GM21717 (cell line): ENCODE results near the gene PECR.
"Not testable (repeated sequence)": the region's sequence is repeated elsewhere in the genome, so short reads cannot be mapped to it uniquely, and the experiment has no call there.

Source experiments
- ATAC-seq: cut with Tn5 transposase; IDR thresholded peaks from one replicate; pipeline ENCODE4 v1.9.1; 2021; ENCODE audit warnings: mild to moderate bottlenecking, moderate library complexity; ENCODE audit not compliant: unreplicated experiment

Gene PECR

DNA sequence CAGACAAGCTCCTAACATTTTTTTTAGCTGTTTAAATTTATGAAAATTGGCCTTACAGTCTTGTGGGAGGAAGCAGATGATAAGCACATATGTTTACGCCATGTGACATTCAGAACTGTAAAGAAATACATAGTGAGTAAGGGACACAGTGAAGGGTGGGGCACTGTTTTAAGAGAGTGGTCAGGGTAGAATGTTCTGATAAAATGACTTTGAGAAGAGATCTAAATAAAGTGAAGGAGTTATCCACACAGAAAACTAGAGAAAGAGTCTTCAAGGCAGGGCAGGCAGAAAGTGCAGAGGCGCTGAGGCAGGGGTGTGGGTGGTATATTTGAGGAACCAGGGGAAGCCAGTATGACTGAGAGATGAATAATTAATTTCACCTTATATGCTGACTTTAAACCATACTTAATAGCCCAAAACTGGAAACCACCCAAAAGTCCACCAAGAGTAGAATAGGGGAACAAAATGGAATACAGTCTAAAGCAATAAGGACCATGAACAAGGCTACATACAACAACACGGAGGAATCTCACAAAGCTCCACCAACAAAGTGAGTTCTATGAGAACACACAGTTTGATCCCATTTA lies 76.8 kb downstream of the PECR start:
- peak; percentile 27 for ATAC-seq

DNA sequence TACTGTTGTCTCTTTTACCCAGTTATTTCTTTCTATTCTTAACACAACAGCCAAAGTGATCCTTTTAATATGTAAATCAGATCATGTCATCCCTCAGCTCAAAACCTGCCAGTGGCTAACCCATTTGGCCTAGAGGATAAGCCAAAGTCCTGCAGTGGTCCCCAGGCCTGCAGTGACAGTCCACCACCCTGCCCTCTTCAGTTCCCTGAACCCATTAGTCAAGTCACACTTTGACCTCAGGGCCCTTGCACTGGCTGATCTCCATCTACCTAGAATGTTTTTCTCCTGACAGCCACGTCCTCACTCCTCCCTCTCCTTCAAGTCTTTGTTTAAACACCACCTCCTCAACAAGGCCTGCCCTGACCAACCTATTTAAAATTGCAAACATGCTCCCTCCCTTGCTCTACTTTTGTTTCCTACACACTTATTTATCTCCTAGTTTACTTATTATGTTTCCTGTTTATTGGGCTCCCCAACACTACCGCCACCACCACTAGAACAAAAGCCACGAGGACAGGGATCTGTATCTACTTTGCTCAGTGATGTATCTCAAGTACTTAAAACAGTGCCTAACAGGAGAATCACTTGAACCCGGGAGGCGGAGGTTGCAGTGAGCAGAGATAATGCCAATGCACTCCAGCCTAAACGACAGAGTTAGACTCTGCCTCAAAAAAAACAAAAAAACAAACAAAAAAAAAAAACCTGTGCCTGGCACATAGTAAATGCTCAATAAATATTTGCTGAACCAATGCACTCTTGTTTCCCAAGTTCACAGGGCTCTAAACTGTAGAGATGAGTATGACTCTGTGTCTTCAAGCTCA lies 77.5 kb downstream of the PECR start:
- ATAC-seq: no peak

DNA sequence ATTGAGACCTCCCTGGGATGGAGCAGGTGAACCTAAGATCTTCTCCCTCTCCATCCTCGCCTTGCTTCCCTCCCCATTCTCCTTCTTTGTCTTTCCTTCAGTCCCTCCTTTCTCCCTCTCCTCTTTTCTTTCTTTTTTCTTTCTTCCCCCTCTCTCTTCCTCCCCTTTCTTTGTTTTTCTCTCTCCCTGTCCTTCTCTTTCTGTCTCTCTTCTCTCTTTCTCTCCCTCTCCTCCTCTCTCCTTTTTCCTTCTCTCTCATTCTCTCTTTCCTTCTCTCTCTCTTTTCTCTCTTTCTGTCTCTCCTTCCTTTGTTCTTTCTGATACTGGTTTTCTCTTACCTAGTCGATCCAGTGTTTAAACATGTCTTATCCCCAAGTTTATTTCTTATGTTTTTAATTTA lies 78.9 kb downstream of the PECR start:
- ATAC-seq: no peak

DNA sequence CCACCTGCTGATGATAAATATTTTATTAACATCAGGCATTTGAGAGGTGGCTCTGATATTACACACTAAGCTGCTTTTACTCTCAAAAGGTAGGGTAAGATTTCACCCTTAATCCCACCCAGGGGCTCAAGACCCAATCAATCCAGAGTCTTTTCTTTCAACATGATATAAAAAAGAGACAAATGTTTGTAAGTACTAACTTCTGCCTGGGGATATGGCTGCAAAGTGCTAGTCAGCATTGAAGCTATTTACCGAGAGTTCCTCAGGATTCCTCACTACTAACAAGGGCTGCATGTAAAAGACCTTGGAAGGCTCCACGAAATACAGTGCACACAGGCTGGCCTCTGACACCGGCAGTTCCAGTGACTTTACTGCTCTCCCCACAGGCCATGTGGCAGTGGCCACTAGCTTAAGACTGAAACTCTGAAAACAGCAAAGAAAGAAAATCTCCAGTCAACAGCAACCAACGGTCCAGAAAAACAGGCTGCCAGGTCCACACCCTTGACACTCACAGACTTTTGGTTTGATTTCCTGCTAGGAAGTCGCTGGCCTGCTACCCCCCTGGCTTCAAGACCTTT lies 79.4 kb downstream of the PECR start:
- ATAC-seq: no peak

DNA sequence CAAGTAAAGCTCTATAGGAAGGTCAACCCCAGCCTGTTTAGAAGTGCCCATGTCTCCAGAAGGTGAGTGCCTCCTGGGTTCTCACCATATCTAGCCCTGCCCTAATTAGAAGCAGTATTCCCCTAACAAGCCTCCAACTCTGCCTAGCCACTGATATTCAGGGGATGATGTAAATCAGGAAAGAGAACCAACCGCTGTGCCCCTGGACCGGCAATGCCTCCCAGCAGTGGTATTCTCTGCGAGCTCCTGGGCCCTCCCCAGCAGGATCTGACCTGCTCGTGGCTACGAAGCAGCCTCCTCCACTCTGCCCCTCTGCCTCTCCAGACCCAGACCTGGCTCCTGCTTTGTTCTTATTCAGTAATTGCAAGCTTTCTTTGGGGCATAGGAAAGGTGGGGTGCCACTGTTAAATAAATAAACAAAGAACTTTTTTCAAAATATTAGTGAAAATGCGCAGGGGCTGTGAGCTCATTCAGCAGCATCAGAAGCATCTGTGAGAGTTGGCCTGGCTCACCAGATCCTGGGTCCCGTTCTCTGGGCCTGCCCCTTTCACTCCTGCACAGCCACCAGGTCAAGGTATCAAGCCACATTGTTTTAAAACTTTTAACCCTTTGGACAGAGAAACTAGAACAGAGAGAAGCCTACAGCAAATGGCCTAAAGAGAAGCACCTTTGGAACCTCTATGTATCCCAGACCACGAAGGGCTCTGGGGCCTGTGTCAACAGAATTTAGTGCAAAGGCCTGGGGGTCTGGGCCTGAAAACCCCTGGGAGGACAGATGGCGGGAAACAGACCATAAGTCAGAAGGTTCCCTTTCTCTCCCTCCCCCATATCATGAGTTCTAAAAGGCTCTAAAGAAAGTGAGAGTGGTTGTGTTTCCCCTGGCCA lies 80.2 kb downstream of the PECR start:
- ATAC-seq: no peak

DNA sequence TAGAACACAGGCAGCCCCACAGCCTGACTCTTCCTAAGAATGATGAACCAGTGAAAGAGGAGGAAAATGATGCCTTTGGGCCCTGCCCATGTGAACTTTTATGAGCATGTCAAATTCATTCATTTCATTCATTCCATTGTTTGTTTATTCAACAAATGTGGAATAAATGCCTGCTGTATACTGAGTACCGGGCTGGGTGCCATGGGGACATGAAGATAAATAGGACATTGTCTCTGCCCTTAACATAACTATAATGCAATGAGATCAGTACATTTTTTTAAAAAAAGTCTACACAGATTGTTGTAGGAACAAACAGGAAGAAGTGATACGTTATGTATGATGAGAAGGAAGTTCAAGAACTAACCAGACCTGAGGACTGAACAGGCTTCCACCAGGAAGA lies 83.0 kb downstream of the PECR start:
- no peak for ATAC-seq

DNA sequence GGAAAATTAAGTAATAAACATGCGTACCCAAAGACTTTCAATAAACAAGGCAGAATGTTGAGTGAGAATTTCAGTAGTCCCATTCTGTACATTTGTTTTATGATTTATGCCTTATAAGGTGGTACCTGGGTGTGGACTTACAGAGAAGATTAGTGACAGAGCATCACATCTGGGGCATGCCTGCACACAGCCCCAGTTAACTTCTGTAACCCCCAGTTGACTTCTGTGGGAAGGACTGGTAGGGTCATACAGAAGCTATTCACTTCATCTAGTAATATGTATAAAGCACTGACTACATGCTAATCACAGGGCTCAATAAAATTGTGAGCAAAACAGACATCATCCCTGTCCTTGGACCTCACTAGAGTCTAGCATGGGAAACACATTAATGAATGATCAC lies 84.4 kb downstream of the PECR start:
- ATAC-seq: no peak

DNA sequence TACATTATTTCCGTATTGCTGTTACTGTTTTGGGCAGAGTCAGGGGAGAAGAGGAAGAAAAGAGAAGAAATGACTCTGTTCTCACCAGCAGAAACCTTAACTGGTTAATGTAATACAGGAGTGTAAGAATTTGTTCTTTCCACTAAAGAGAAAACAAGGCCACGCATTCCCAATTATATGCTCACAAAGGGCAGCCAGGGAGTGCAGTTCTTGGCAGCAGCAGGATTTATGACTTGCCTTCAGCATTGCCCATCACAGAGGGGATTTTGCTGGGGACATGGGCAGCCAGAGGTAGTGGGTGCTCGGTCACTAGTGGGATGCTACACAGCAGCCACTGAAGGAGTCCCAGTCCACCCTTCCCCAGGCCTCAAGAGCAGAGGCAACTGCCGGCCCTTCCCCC lies 86.7 kb downstream of the PECR start:
- ATAC-seq: no peak

DNA sequence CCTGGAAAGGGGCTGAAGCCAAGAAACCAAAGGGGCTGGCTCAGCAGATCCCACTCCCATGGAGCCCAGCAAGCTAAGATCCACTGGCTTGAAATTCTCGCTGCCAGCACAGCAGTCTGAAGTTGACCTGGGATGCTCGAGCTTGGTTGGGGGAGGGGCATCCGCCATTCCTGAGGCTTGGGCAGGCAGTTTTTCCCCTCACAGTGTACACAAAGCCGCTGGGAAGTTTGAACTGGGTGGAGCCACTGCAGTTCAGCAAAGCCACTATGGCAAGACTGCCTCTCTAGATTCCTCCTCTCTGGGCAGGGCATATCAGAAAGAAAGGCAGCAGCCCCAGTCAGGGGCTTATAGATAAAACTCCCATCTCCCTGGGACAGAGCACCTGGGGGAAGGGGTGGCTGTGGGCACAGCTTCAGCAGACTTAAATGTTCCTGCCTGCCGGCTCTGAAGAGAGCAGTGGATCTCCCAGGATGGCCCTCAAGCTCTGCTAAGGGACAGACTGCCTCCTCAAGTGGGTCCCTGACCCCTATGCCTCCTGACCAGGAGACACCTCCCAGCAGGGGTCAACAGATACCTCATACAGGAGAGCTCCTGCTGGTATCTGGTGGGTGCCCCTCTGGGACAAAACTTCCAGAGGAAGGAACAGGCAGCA lies 92.9 kb downstream of the PECR start:
- not testable (repeated sequence) for ATAC-seq
